ENCODE data around the gene RAE1. TPM values are rescaled to one million over a fixed set of nuclear protein-coding genes. Genes with fewer than 3 reads are reported as not detected.

RAE1 gene
- total and polyA plus RNA-seq, 2 of the 8 experiments (the other 6 are each of a cell fraction or from before 2014, with no cell fraction given) = 35.9 to 44.9 TPM

DNA sequence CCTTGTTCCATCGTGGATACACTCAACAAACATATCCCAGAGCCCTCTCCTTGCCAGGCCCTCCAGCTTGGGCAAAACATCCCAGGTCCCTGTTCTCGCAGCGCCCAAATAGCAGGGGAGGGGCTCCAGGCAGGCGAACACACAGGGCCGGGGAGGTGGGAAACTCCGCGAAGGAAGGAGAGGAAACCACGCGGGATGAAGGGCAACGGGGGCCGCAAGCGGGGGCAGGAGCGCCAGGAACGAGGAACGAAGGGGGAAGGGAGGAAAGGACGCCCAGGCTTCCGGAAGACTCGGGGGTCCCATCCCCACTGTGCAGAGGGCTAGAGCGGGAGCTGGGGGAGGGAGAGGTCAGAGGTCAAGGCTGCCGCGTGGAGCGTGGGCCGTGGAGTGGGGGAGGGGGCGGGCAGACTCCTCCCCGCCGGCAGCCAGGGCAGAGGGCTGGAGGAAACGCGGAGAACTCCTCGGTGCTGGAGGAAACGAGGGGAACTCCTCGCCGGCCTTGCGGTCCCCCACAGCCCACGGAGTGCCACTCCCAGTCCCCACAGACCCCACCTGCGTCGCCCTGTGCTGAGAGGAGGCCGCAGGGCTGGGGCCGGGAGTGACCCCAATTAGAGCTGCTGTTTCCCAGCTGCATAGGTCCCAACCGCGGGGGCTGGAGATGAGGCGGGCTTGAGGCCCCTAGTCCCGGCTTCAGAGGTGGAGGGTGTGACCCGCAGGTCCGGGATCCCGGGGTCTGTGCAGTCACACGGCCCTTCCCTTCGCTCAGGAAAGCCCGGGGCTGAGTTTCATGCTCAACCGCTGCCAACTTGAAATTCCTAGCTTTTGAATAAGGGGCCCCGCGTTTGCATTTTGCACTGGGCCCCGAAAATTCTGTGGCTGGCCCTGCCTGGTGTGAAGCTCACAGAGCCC, 38.9 kb downstream of the RAE1 start:
- Histone ChIP-seq H2BK5ac (ENCODE audit: low read depth, low read length) (peak overlapping the region; percentile 41; the same call in 1 of the 2 replicates), H3K14ac (ENCODE audit: insufficient read length) (no peak overlapping the region), H4K20me1 (replicated peaks in 1 of 2; ENCODE audit: control insufficient read depth in 1 of 2, insufficient read depth in 2 of 2, low read length in 2 of 2) (peaks cover 11 to 13% of the 10 kb centered on the region in 2 experiments), H2BK20ac (ENCODE audit: low read length) (no peak overlapping the region), H2BK12ac (ENCODE audit: low read depth, low read length) (peak overlapping the region; percentile 60; the same call in 1 of the 2 replicates), H3K4me1 (replicated peaks in 1 of 4; ENCODE audit: control insufficient read depth in 3 of 4, insufficient read depth in 4 of 4, low read length in 3 of 4) (peaks cover under 1 to 21% (median 16%) of the 10 kb centered on the region in 4 experiments; a peak in 6 of 7 replicates), H3K9ac (replicated peaks in 1 of 4; ENCODE audit: extremely low read depth in 1 of 4, low read depth in 3 of 4, low read length in 3 of 4) (peak overlapping the region in 2 of 4 experiments; percentile 60 to 63; a peak in 3 of 7 replicates), H3K4me3 (ENCODE audit: extremely low read depth in 1 of 4, insufficient read depth in 2 of 4, low read depth in 3 of 4, low read length in 4 of 4) (peak overlapping the region; percentile 10 to 54 (median 46); a peak in 7 of 8 replicates), H2BK120ac (replicated peaks; ENCODE audit: low read depth, low read length) (peak overlapping the region; percentile 54), H3K27ac (ENCODE audit: low read depth, low read length) (no peak overlapping the region), H3K36me3 (ENCODE audit: control insufficient read depth in 2 of 4, insufficient read depth in 4 of 4, low read length in 3 of 4) (peaks cover 0 to 18% (median 9%) of the 10 kb centered on the region in 4 experiments; a peak in 4 of 8 replicates), H4K5ac (ENCODE audit: insufficient read length, low read depth, low read length) (peak overlapping the region; percentile 71), H3K23ac (ENCODE audit: insufficient read length) (no peak overlapping the region), H3K23me2 (ENCODE audit: low read depth, low read length) (peaks cover 5% of the 10 kb centered on the region; the same call in 1 of the 2 replicates), H2BK15ac (ENCODE audit: low read length) (no peak overlapping the region), H4K91ac (replicated peaks; ENCODE audit: insufficient read length, low read length) (peak overlapping the region; percentile 98), H3K79me1 (ENCODE audit: low read depth, low read length) (peaks cover 17% of the 10 kb centered on the region), H2AFZ (ENCODE audit: low read length) (peak overlapping the region; percentile 31), H3K9me3 (ENCODE audit: insufficient read depth in 2 of 2, low read depth in 1 of 2, low read length in 1 of 2) (no peaks in the 10 kb centered on the region), H3K79me2 (ENCODE audit: control insufficient read depth in 1 of 2, insufficient read depth in 2 of 2, low read length in 2 of 2) (peaks cover 0 to 33% of the 10 kb centered on the region in 2 experiments; a peak in 3 of 4 replicates), H3K18ac (ENCODE audit: extremely low read depth, low read length) (peak overlapping the region; percentile 95), H3K4ac (replicated peaks; ENCODE audit: insufficient read length, low read depth, low read length) (peak overlapping the region; percentile 57), H3K27me3 (replicated peaks in 1 of 4; ENCODE audit: control insufficient read depth in 3 of 4, extremely low read depth in 1 of 4, insufficient read depth in 3 of 4, low read length in 3 of 4) (peaks cover 0 to 10% (median 4%) of the 10 kb centered on the region in 4 experiments; a peak in 4 of 7 replicates), H3K56ac (replicated peaks; ENCODE audit: insufficient read length, low read depth, low read length) (peak overlapping the region; percentile 34), H3K4me2 (ENCODE audit: insufficient read depth in 1 of 2, low read depth in 2 of 2, low read length in 2 of 2) (peak overlapping the region; percentile 58 to 76), H2AK5ac (ENCODE audit: low read depth, low read length) (no peak overlapping the region), H4K8ac (ENCODE audit: extremely low read depth, insufficient read depth, low read length) (peak overlapping the region; percentile 66; the same call in 1 of the 2 replicates)
- CTCF ChIA-PET (ENCODE audit: partially characterized antibody) = interaction anchor here (0.8 to 2.4 kb wide), 13 partner anchors 9 to 110 kb away, joined by 3 to 12 read pairs (median 3); no protein-coding TSS in a partner anchor
- POLR2A ChIA-PET (ENCODE audit: partially characterized antibody) = interaction anchor here (0.8 to 3.0 kb wide), 15 partner anchors 14 to 321 kb away, joined by 3 to 13 read pairs (median 3); partner anchors contain the start of gene RAE1
- DNase-seq (ENCODE audit: low read depth in 1 of 2, low spot score in 2 of 2) (peak in 1 of 2 experiments; percentile 71), FAIRE-seq (no peak)
- 11% methylated on average over 33 of the region's 52 CpGs; no CpG with 5 or more reads in 1 of the 2 experiments for WGBS, 2 experiments (ENCODE audit: extremely low coverage in 1 of 2, insufficient coverage in 1 of 2, insufficient read length in 1 of 2, insufficient replicate concordance in 2 of 2, low coverage in 1 of 2, low lambda C conversion rate in 2 of 2, missing lambda C conversion rate in 1 of 2)
- TF ChIP-seq JUND (IDR thresholded peaks at IDR 0.05; ENCODE audit: low read length) = no peak
- TF ChIP-seq, protein P1, sequence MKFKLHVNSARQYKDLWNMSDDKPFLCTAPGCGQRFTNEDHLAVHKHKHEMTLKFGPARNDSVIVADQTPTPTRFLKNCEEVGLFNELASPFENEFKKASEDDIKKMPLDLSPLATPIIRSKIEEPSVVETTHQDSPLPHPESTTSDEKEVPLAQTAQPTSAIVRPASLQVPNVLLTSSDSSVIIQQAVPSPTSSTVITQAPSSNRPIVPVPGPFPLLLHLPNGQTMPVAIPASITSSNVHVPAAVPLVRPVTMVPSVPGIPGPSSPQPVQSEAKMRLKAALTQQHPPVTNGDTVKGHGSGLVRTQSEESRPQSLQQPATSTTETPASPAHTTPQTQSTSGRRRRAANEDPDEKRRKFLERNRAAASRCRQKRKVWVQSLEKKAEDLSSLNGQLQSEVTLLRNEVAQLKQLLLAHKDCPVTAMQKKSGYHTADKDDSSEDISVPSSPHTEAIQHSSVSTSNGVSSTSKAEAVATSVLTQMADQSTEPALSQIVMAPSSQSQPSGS (IDR thresholded peaks at IDR 0.05; ENCODE audit: low read length) = no peak
- no peak for TF ChIP-seq NRF1 (IDR thresholded peaks at IDR 0.05; ENCODE audit: low read depth, low read length)
- TF ChIP-seq GTF2F1 (IDR thresholded peaks at IDR 0.05; ENCODE audit: borderline replicate concordance, low read depth, low read length) = no peak
- peak; percentile 9; the same call in 1 of the 2 replicates for TF ChIP-seq TBP (IDR thresholded peaks at IDR 0.05; ENCODE audit: low read depth, low read length)
- peak in 1 of 2 experiments; percentile 65; a peak in 2 of 3 replicates for TF ChIP-seq POLR2A (IDR thresholded peaks at IDR 0.05; ENCODE audit: control extremely low read depth in 1 of 2, low read depth in 2 of 2, low read length in 2 of 2)
- TF ChIP-seq TAF1 (IDR thresholded peaks at IDR 0.05; ENCODE audit: low read depth, low read length) = 0 out of 2 replicates have a peak, but pooled peaks have one; percentile 20
- peak; percentile 45 for TF ChIP-seq KDM4A (IDR thresholded peaks at IDR 0.05; ENCODE audit: low read depth, low read length, severe bottlenecking)

All from H1 (cell line).